SK-N-SH (cell line): ENCODE measurements around the gene SLC2A8. TPM values are rescaled to one million over a fixed set of nuclear protein-coding genes. Genes with fewer than 3 reads are reported as not detected.

Experiments
- CTCF ChIA-PET: fragments of 300-600, 350-600 bp; formaldehyde crosslinking; extraction: SDS; loops from one replicate; lab custom pipeline; 2021; lab: Yijun Ruan, JAX
- POLR2A ChIA-PET: fragments of 350-600 bp; sonication (Branson Sonifier 250); formaldehyde crosslinking; extraction: SDS; loops from one replicate; lab custom pipeline; 2020; ENCODE audit warnings: antibody characterized with exemption, inconsistent platforms; lab: Yijun Ruan, JAX
- DNase-seq: peaks from one replicate; pipeline ENCODE4 v3.0.0; 2012
- H2AFZ ChIP-seq: fragments of 200-600 bp; sonication (generic); 2 replicates; pipeline ENCODE4 v1.8.1; 2016; ENCODE audit warnings: antibody characterized with exemption, mild to moderate bottlenecking, low read depth
- H3F3A ChIP-seq: fragments of 200-600 bp; sonication (generic); replicated peaks from 2 replicates; pipeline ENCODE3; 2016; ENCODE audit warnings: antibody characterized with exemption, mild to moderate bottlenecking; ENCODE audit not compliant: insufficient read depth
- H3K27ac ChIP-seq, 2 experiments: fragments of 200-500 bp in 1 of 2; fragments of 200-600 bp in 1 of 2; sonication (Bioruptor generic) in 1 of 2; sonication (generic), shearing (Covaris generic) in 1 of 2; 2 replicates each; pipeline versions ENCODE4 v1.5.1 to v1.6.1; 2014 to 2016; ENCODE audit warnings: low read depth in 2 of 2, inconsistent platforms in 1 of 2, low read length in 1 of 2, mild to moderate bottlenecking in 1 of 2, mixed read lengths in 1 of 2
- H3K27me3 ChIP-seq: fragments of 200-600 bp; sonication (generic), shearing (Covaris generic); 2 replicates; pipeline ENCODE4 v1.6.1; 2016; ENCODE audit warnings: mixed run types; ENCODE audit not compliant: insufficient read depth
- H3K36me3 ChIP-seq, 2 experiments: fragments of 200-500 bp in 1 of 2; fragments of 200-600 bp in 1 of 2; sonication (Bioruptor generic) in 1 of 2; sonication (generic) in 1 of 2; replicated peaks in 1 of 2; 2 replicates each; pipeline versions ENCODE3 to v1.5.1; 2014 to 2016; ENCODE audit warnings: low read length in 1 of 2, mild to moderate bottlenecking in 1 of 2; ENCODE audit not compliant: insufficient read depth in 2 of 2, control insufficient read depth in 1 of 2
- H3K4me1 ChIP-seq, 2 experiments: fragments of 200-500 bp in 1 of 2; fragments of 200-600 bp in 1 of 2; sonication (Bioruptor generic) in 1 of 2; sonication (generic), shearing (Covaris generic) in 1 of 2; 2 replicates each; pipeline versions ENCODE4 v1.5.1 to v1.6.1; 2014 to 2016; ENCODE audit warnings: low read depth in 1 of 2, low read length in 1 of 2, mixed run types in 1 of 2; ENCODE audit not compliant: insufficient read depth in 2 of 2, control insufficient read depth in 1 of 2
- H3K4me2 ChIP-seq: fragments of 200-600 bp; sonication (generic), shearing (Covaris generic); 2 replicates; pipeline ENCODE4 v1.6.1; 2017; ENCODE audit warnings: mixed run types
- H3K4me3 ChIP-seq, 2 experiments: fragments of 200-500 bp in 1 of 2; fragments of 200-600 bp in 1 of 2; sonication (Bioruptor generic) in 1 of 2; sonication (generic), shearing (Covaris generic) in 1 of 2; 2 replicates each; pipeline versions ENCODE4 v1.5.1 to v1.8.1; 2014 to 2016; ENCODE audit warnings: low read depth in 2 of 2, inconsistent platforms in 1 of 2, low read length in 1 of 2, mild to moderate bottlenecking in 1 of 2, mixed read lengths in 1 of 2, moderate library complexity in 1 of 2
- H3K79me2 ChIP-seq: fragments of 200-600 bp; sonication (generic); 2 replicates; pipeline ENCODE4 v1.8.1; 2017; ENCODE audit warnings: mild to moderate bottlenecking; ENCODE audit not compliant: insufficient read depth
- H3K9ac ChIP-seq: fragments of 200-600 bp; sonication (generic); 2 replicates; pipeline ENCODE4 v1.6.1; 2017; ENCODE audit warnings: mixed run types
- H3K9me2 ChIP-seq: fragments of 200-600 bp; sonication (generic); 2 replicates; pipeline ENCODE4 v1.6.1; 2017; ENCODE audit warnings: mixed run types
- H3K9me3 ChIP-seq: fragments of 200-600 bp; sonication (generic); 2 replicates; pipeline ENCODE4 v1.6.1; 2017; ENCODE audit warnings: mixed run types, mild to moderate bottlenecking, moderate library complexity
- H4K20me1 ChIP-seq: fragments of 200-600 bp; sonication (generic); 2 replicates; pipeline ENCODE4 v1.6.1; 2017; ENCODE audit warnings: mild to moderate bottlenecking, mixed run types; ENCODE audit not compliant: insufficient read depth
- CHD2 ChIP-seq: fragments of 150-350 bp; IDR thresholded peaks from 2 replicates; pipeline ENCODE4 v1.6.1; 2018; ENCODE audit warnings: low read length; ENCODE audit not compliant: partially characterized antibody
- CTCF ChIP-seq: fragments of 200-600 bp; sonication (generic); IDR thresholded peaks from 2 replicates; pipeline ENCODE4 v1.6.1; 2017; ENCODE audit warnings: antibody characterized with exemption, mild to moderate bottlenecking, moderate library complexity
- ELF1 ChIP-seq: IDR thresholded peaks from 2 replicates; pipeline ENCODE4 v1.4.0; 2012
- EZH2phosphoT487 ChIP-seq: fragments of 200-600 bp; sonication (generic); IDR thresholded peaks from 2 replicates; pipeline ENCODE4 v1.6.1; 2017; ENCODE audit warnings: low read depth, mixed run types, mild to moderate bottlenecking, antibody characterized with exemption, moderate library complexity, borderline replicate concordance
- FOSL2 ChIP-seq: IDR thresholded peaks from 2 replicates; pipeline ENCODE4 v1.4.0; 2012; ENCODE audit warnings: low read depth, mild to moderate bottlenecking, moderate library complexity, borderline replicate concordance
- GABPA ChIP-seq: IDR thresholded peaks from 2 replicates; pipeline ENCODE4 v1.4.0; 2012; ENCODE audit warnings: low read depth, mild to moderate bottlenecking
- GATA2 ChIP-seq: sonication (generic); formaldehyde crosslinking; IDR thresholded peaks from 2 replicates; pipeline ENCODE4 v1.5.0; 2020; ENCODE audit warnings: mild to moderate bottlenecking, missing genetic modification reagents
- IRF3 ChIP-seq: fragments of 150-350 bp; IDR thresholded peaks from 2 replicates; pipeline ENCODE4 v1.6.1; 2016; ENCODE audit warnings: mild to moderate bottlenecking, low read depth, low read length
- JUND ChIP-seq: IDR thresholded peaks from 2 replicates; pipeline ENCODE4 v1.4.0; 2012
- MAX ChIP-seq: IDR thresholded peaks from 2 replicates; pipeline ENCODE4 v1.4.0; 2012; ENCODE audit warnings: low read depth
- MEF2A ChIP-seq: IDR thresholded peaks from 2 replicates; pipeline ENCODE4 v1.4.0; 2012; ENCODE audit warnings: low read depth, borderline replicate concordance
- MXI1 ChIP-seq: IDR thresholded peaks from 2 replicates; pipeline ENCODE4 v1.6.1; 2012; ENCODE audit warnings: mild to moderate bottlenecking, low read depth, low read length, improper control_type of control experiment
- PBX3 ChIP-seq: IDR thresholded peaks from 2 replicates; pipeline ENCODE4; 2012
- RAD21 ChIP-seq: IDR thresholded peaks from 2 replicates; pipeline ENCODE4 v1.6.1; 2012; ENCODE audit warnings: mild to moderate bottlenecking, low read length
- REST ChIP-seq: IDR thresholded peaks from 2 replicates; pipeline ENCODE4 v1.6.1; 2012; ENCODE audit warnings: mild to moderate bottlenecking, low read depth, low read length, moderate library complexity
- RFX5 ChIP-seq: IDR thresholded peaks from 2 replicates; pipeline ENCODE4 v1.6.1; 2012; ENCODE audit warnings: mild to moderate bottlenecking, improper control_type of control experiment, low read length
- TAF1 ChIP-seq: IDR thresholded peaks from 2 replicates; pipeline ENCODE4 v1.6.1; 2012; ENCODE audit warnings: low read depth, mild to moderate bottlenecking, low read length, moderate library complexity, borderline replicate concordance
- TEAD4 ChIP-seq: IDR thresholded peaks from 2 replicates; pipeline ENCODE4 v1.4.0; 2012; ENCODE audit warnings: mild to moderate bottlenecking, borderline replicate concordance; ENCODE audit not compliant: insufficient read depth
- YY1 ChIP-seq: IDR thresholded peaks from 2 replicates; pipeline ENCODE4 v1.4.0; 2012; ENCODE audit warnings: low read depth, mild to moderate bottlenecking
- WGBS: methylation state at CpG from one replicate; pipeline ENCODE4 v1.1.6; 2017; ENCODE audit warnings: low lambda C conversion rate; 5-methylcytosine and 5-hydroxymethylcytosine counted together
- polyA plus RNA-seq, 3 experiments: library from polyadenylated mRNA; depleted of rRNA; stranded (reverse); fragments of >200 nt; gene quantifications; 2 replicates each; pipeline ENCODE4 v1.2.3, GENCODE V29; 2012

SLC2A8 gene
- polyA plus RNA-seq, 1 of the 3 experiments (the other 2 are of a cell fraction): 15.1 TPM

GRCh38 chr9:127358023-127358535, 38.9 kb upstream of the SLC2A8 start:
- H2AFZ ChIP-seq: no peak overlapping the region
- H4K20me1 ChIP-seq: no peaks in the 10 kb centered on the region
- H3K27me3 ChIP-seq: no peaks in the 10 kb centered on the region
- H3K36me3 ChIP-seq: peaks cover 0 to 11% of the 10 kb centered on the region in 2 experiments
- H3K27ac ChIP-seq: peak overlapping the region in 1 of 2 experiments; percentile 44; a peak in 1 of 4 replicates
- CTCF ChIA-PET: interaction anchor here (1.1 to 1.8 kb wide), 2 partner anchors 10 to 13 kb away, joined by 4 to 7 read pairs; no protein-coding TSS in a partner anchor
- H3K4me3 ChIP-seq: no peak overlapping the region
- H3F3A ChIP-seq: no peaks in the 10 kb centered on the region
- H3K9me3 ChIP-seq: no peaks in the 10 kb centered on the region
- no peak overlapping the region for H3K4me2 ChIP-seq
- H3K4me1 ChIP-seq: peaks cover 0 to 13% of the 10 kb centered on the region in 2 experiments; a peak in 1 of 4 replicates
- H3K9me2 ChIP-seq: no peaks in the 10 kb centered on the region
- TF ChIP-seq MAX: no peak
- TF ChIP-seq MEF2A: no peak
- TF ChIP-seq YY1: no peak
- TF ChIP-seq IRF3: no peak
- TF ChIP-seq FOSL2: no peak
- TF ChIP-seq GATA2: no peak
- TF ChIP-seq MXI1: no peak
- TF ChIP-seq JUND: no peak
- TF ChIP-seq ELF1: no peak
- TF ChIP-seq RFX5: no peak
- no peak for TF ChIP-seq RAD21
- TF ChIP-seq TAF1: no peak
- TF ChIP-seq TEAD4: no peak
- TF ChIP-seq GABPA: no peak
- WGBS: 83% methylated on average over 1 of the region's 3 CpGs
- no peak for DNase-seq
- H3K79me2 ChIP-seq: no peaks in the 10 kb centered on the region
- POLR2A ChIA-PET: no interaction called here
- no peak overlapping the region for H3K9ac ChIP-seq

GRCh38 chr9:127358770-127359169, 38.2 kb upstream of the SLC2A8 start:
- no peak overlapping the region for H3K4me3 ChIP-seq
- H2AFZ ChIP-seq: no peak overlapping the region
- POLR2A ChIA-PET: no interaction called here
- CTCF ChIA-PET: interaction anchor here (1.8 kb wide), 1 partner anchor 13 kb away, joined by 7 read pairs; no protein-coding TSS in a partner anchor
- H3K36me3 ChIP-seq: peaks cover 0 to 11% of the 10 kb centered on the region in 2 experiments
- TF ChIP-seq CHD2 (no peak), PBX3 (no peak), TAF1 (no peak), TEAD4 (no peak), REST (no peak), CTCF (no peak), GABPA (no peak), EZH2phosphoT487 (no peak)
- no peak for DNase-seq
- H3K27me3 ChIP-seq: no peaks in the 10 kb centered on the region
- no peak overlapping the region for H3K4me2 ChIP-seq
- H3F3A ChIP-seq: no peaks in the 10 kb centered on the region
- H3K9me2 ChIP-seq: no peaks in the 10 kb centered on the region
- H3K79me2 ChIP-seq: no peaks in the 10 kb centered on the region
- no CpG with 5 or more reads among the region's 3 CpGs for WGBS
- no peaks in the 10 kb centered on the region for H3K9me3 ChIP-seq
- peaks cover 0 to 13% of the 10 kb centered on the region in 2 experiments; a peak in 1 of 4 replicates for H3K4me1 ChIP-seq
- no peaks in the 10 kb centered on the region for H4K20me1 ChIP-seq
- no peak overlapping the region for H3K27ac ChIP-seq
- no peak overlapping the region for H3K9ac ChIP-seq
